ENCODE results near the gene CNTN4.
"Not testable (repeated sequence)": the region's sequence is repeated elsewhere in the genome, so short reads cannot be mapped to it uniquely, and the experiment has no call there.

The CNTN4 gene

DNA sequence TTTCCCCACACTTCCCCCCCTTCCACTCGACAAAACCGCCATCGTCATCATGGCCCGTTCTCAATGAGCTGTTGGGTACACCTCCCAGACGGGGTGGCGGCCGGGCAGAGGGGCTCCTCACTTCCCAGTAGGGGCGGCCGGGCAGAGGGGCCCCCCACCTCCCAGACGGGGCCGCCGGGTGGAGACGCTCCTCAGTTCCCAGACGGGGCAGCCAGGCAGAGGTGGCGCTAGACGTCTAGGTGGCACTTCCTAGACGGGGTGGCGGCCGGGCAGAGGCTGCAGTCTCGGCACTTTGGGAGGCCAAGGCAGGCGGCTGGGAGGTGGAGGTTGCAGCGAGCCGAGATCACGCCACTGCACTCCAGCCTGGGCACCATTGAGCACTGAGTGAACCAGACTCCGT is 818.0 kb downstream of the CNTN4 start:
- DNase-seq (ENCODE audit: low spot score): not testable (repeated sequence)

DNA sequence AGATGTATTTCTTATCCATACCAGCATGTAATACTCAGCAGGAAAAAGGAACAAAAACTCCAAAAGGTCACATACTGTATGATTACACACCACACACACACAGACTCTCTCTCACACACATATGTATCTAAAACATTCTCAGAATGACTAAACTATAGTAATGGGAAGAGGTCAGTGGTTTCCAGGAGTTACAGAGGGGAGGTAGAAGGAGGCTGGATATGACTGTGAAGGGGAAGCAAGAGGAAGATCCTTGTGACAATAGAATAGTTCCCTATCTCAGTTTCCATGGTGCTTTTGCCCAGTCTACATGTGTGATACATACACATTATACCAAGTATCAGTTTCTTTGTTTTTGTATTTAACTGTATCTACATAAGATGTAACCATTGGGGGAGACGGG is 821.4 kb downstream of the CNTN4 start:
- DNase-seq (ENCODE audit: low spot score): peak; percentile 1

DNA sequence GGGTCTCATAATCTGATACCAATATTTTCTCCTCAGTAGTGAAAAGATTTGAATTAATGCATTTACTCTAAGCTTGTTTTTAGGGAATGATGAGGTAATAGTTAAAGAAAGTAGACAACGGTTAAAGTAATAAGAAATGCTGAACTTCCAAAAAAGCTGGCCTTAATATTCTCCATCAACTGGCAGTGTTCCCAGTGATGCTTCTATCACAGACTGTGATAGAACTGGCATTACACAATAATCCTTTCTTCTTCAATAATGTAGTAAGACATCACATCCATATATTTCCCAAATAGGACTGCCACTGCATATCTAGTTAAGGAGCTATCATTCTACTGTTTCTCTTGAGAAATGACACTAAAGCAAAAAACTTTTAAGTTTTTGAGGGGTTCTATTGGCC is 822.8 kb downstream of the CNTN4 start:
- DNase-seq (ENCODE audit: low spot score): no peak

DNA sequence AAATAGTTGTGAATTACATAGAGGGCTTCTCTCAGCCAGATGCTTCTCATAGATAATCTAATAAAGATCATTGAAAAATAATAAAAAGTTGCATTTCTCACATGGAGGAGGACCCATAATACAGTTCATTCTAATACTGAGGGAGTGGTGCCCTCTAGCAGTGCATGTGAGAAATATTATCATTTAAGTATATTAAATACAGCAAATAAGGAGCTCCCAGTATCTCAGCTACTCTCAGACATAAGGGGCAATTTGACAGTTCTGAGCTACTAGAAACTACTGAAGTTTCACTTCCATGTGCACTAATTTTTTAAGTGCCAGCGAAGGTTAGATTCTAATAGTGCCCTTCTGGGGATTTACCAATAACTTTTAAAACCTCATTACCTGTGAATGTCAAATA is 823.2 kb downstream of the CNTN4 start:
- DNase-seq (ENCODE audit: low spot score): peak; percentile 8

DNA sequence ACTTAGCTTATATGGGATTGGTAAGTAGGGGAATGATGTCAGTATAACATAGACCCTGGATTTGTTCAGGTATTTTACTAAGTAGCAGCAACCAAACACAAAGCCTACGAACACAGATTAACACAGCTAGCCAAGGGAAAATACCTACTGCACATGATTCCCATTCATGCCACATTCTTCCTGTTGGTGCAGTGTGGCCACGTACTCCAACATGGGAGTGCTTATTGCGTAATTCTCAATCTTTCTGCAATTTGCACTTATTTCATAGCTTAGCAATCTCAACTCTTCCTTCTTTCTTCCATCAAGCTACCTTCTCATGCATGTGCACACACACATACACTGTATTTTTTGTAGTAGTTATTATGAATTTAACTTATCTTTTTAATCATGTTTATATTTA is 824.7 kb downstream of the CNTN4 start:
- DNase-seq (ENCODE audit: low spot score): no peak

DNA sequence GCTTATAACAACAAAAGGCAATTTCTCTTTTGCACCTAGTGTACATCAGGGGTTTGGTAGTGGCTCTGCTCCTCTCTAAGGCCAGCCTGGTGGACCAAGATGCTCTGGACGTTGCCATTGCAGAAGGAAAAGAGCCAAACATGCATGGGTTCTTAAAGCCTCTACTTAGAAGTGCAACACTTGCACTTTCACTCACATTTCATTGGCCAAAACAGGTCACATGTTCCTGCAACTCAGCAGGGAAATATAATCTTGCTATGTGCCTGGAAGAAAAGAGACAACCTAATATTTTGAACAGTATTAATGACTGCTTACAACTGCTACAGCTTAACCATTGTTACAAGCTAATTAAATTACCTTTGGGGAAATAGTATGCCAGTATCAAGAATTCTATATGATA is 828.6 kb downstream of the CNTN4 start:
- no peak for DNase-seq (ENCODE audit: low spot score)

DNA sequence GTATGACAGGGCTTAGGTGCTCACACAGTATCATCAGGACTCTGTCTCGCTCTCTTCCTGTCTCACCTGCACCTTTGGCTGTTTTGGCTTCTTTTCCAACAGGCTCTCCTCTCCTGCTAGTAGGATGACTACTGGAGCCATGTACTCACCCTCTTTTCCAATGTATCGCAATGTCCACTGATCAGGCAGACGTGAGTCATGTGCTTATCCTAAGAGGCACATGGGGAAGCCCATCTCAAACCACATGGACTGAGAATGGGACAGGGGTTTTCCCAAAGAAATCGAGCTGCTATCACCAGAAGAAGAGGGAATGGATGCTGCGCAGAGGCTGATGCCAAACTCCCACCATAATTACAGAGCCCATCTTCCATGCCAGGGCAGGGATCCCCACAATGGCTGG is 830.9 kb downstream of the CNTN4 start:
- DNase-seq (ENCODE audit: low spot score): no peak

DNA sequence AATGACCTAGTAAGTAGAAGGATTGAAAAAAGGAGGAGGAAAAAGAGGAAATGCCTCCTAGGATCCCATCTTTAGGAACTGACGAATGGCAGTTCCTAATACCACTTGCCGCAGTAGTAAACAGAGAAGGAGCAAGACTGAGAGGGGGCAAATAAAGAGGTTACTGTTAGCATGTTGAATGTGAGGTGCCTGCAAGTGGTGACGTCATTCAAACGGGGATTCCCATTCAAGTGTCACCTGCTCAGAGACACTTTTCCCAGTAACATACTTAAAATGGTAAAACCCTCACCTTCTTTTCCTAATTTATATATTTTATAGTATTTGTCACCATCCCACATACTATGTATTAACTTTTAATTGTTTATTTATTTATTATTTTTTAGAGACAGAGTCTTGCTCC is 832.6 kb downstream of the CNTN4 start:
- no peak for DNase-seq (ENCODE audit: low spot score)

DNA sequence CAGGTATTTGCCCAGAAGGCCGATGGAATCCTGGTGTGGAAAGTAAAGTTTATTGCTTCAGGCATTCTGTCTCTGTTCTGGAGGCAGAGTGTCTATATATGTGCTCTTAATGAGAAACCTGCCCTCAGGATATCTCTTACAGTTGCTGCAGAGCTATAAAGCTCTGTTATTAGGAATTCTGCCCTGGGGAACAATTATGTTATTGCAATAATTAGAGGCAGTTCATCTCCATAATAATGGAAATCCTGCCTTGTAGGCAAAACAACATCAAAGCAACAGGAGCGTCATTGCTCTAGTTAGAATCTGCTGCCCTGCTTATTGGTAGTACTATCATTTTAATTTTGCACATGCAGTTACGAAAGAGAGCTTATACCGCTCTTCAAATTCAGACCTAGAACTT is 835.9 kb downstream of the CNTN4 start:
- DNase-seq (ENCODE audit: low spot score): no peak

DNA sequence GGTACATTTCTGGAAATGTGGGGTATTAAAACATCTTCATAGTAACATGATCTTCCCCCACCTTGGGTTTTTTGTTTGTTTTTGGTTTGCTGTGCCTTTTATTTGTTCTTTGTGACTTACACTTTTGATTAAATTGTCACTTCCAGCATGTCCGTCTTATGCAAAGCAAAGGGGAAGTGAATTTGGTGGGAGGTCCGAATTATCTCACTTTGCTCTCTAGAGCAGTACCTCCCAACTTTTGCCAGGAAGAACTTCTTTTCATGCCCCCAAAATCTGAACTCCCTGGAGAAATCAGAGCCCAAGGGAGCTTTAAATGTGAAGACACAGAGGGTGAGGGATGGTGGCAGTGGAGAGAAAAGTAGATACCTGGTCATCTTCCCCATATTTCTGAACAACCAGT is 838.4 kb downstream of the CNTN4 start:
- no peak for DNase-seq (ENCODE audit: low spot score)

DNA sequence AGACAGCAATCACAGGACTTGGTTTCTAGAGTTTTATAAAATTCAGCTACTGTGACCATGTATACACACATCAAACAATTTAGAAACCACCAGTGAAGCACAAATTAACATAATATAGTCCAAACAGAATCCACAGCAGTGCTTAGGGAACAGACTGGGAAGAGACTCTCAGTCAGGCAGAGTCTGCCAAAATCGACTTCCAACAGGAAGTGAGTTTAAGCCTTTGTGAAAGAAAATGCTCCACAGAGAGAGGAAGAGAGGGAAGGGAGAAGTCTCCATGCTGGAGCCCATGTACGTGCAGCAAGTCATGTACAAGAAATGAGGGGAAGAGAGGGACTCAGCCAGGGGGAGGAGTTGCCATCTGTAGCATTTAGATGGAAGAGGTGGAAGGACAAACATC is 838.9 kb downstream of the CNTN4 start:
- DNase-seq (ENCODE audit: low spot score): no peak

DNA sequence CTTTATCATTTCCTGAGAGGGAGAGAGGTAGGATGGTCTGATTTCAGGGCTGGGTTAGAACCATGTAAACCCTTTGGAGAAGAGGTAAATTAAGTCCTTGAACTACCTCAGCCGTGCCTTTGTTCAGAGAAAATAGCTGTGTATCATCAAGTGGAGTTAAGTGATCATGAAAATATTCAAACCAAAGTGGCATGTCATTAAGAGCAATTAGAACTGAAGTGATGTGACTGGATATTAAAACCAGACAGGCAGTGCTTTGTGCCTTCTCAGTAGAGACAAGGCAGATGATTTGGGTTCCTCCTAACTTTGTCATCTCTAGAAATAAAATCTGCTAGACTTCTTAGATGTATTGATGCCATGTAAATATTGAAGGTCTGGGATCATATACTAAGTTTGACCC is 840.0 kb downstream of the CNTN4 start:
- DNase-seq (ENCODE audit: low spot score): no peak

DNA sequence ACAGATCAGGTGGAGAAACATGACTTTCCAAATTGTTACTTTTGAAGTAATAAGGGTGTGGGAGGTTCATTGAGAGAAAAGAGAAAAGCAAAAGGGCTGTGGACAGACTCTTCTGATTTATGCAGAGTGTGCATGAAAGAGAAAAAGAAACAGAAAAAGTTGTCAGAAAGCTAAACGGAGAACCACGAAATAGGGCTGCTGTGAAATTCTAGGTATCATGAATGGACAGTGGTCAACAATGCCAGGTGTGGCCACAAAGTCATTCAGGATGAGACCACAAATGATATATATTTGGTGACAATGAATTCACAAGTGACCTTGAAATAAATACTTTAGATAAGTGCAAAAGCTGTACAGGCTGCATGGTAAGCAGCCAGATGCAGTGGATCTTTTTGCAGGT is 841.4 kb downstream of the CNTN4 start:
- no peak for DNase-seq (ENCODE audit: low spot score)

DNA sequence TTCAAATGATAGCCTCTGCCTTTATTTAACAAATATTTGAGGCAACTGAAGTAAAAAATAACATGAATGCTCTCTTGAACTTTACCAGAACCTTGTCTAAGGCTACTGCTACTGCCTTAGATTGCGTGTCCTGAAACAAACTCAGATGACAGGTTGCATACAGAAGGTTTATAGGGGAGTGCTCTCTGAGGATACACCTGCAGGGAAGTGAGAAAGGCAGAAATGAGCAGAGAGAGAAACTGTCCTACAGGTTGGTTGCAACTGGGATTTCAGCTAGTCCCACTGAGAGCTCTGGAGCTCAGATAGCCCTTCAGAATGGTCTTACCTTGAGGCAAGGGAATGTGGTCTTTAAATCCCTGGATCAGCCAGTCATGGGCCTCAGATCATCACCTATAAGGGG is 846.0 kb downstream of the CNTN4 start:
- DNase-seq (ENCODE audit: low spot score): no peak

DNA sequence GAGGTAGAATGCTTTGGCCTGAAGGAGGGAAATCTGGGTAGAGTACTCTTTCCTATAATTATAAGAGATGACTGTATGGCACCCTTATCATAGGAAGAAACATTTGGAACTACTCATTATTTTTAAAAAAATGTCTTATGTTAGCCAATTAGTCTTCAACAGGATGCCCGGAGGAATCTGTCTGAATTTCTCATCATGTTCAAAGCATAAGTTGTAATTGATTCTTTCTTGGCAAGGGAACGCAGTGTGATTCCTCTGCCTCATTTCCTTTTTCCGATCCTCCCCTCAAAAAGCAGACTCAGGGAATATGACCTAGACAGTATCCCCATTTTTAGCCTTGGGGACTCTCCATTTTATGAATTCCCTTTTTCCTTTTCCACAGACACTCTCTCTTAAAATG is 846.5 kb downstream of the CNTN4 start:
- no peak for DNase-seq (ENCODE audit: low spot score)

DNA sequence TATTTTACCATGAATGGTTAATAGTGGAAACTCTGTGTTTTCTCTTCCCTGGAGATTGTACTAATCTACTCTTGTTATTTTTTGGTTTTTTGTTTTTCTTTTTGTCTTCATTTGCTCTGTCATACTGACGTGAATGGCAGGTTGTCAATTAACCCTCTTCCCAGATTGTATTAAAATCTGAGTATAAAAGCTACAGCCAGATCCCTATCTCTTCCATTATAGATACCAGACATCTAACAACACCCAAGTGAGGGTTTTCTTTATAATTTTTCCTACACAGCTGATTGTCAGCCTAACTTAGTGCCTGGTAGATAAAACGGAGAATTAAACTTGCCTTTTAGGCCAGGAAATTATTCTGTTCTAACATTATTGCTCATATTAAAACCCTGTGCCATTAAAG is 848.9 kb downstream of the CNTN4 start:
- DNase-seq (ENCODE audit: low spot score): no peak

DNA sequence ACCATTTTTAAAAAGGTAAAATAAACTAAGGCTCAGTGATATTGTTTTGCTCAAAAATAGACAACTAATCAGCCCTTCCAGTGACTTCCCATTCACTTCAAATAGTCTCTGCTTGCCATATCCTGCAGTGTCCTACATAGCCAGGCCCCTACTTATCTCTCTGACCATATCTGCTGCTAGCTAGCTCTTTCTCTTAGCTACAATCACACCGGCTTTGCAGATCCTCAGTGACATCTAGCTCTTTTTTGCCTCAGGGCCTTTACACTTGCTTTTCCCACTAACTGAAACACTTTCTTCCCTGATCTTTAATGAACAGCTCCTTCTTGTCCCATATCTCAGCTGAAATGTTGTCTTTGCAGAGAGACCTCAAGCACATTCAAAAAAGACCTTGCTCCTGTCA is 850.2 kb downstream of the CNTN4 start:
- DNase-seq (ENCODE audit: low spot score): no peak

DNA sequence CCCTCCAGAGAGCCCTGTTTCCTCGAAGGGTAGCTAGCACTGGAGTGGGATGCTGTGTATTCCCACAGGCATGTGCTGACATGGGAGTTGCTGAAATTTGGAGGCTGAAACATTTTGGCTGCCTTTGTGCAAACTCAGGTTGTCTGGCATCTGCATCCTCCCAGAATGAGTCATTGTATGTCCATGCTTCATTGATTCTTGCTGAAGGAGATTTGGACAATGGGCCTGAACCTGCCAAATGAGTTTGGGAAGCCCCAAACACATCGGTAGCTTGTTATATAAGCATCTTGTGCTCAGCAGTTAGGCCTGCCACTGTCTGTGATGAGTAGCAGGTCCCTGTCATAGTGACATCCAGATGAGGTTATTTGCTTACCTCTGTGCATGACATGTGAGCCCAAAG is 851.5 kb downstream of the CNTN4 start:
- no peak for DNase-seq (ENCODE audit: low spot score)

DNA sequence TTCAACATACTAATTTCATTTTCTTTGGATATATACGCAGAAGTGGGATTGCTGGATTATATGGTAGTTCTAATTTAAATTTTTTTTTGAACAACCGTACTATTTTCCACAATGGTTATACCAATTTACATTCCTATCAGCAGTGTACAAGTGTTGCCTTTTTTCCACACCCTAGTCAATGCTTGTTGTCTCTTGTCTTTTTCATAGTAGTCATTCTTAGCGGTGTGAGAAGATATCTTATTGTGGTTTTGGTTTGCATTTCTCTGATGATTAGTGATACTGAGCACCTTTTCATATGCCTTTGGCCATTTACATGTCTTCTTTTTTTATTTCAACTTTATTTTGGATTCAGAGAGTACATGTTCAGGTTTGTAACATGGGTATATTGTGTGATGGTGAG is 858.4 kb downstream of the CNTN4 start:
- DNase-seq (ENCODE audit: low spot score): no peak

DNA sequence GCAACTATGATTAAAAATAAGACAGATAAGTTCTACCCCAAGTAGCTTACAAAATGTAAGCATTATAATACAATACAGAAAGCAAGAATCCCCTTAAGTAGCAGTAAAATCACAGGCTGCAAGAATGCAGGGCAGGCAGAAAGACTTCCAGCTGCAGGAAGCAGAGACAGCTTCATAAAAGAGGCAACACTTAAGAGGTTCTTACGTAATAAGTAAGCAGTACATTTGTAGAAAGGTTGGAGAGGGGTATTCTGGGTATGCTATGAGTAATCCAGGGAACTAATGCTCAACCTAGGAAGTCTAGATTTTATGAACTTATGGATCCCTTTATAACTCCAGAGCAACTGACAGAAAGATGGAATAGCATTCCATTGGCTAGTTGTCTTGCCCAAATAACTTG is 859.9 kb downstream of the CNTN4 start:
- DNase-seq (ENCODE audit: low spot score): no peak

DNA sequence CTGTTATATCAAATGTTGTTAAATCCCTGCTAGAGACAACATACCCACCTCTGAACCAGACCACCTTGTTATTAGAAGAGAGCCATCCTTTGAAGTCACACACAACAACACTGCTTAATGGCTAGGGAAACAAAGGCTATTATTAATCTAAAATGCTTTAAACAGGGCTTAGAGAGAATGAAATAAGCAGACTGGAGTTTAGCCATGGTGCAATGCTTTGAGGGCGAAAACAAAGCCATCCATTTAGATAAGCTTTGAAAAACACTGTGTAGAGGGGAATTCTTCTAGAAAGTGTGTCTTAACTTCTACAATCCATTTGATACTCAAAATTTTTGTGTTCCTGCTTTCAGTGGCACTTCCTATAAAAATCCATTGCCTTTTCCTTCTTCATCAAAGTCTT is 862.9 kb downstream of the CNTN4 start:
- no peak for DNase-seq (ENCODE audit: low spot score)

DNA sequence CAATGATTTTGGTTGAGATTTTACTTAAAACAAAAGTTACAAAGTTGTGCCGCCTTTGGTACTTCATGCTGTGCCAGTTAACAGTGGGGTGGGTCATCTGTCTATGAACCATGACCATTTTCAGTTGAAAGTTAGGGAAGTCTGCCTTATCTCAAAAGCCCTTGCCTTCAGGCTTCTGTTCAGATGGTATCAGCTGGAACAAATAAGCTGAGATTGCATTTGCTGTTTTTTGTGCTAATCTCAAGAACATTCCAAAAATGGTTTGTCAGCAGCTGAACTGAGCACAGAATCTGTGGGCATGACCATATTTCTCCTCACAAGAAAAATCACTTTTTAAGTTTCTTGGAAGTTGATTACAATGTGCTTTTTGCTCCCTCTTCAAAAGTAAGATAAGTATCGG is 869.2 kb downstream of the CNTN4 start:
- DNase-seq (ENCODE audit: low spot score): no peak

DNA sequence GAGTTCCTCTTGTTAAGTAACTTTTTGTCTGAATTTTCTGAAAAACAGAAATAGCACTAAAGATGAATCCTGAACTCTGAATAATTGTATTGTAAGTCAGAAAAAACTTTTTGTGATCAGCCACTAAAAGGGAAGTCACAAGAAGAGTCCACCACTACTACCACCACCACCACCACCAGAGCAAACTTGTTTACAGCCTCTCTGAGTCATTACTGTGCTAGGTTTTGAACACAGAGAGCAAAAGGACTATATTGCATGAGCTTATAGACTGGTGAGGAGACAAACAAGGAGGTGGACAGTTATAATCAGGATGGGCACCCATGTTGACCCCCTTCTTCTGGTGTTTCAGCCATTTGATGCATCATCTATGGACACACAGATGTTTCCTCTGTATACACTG is 869.8 kb downstream of the CNTN4 start:
- DNase-seq (ENCODE audit: low spot score): no peak

DNA sequence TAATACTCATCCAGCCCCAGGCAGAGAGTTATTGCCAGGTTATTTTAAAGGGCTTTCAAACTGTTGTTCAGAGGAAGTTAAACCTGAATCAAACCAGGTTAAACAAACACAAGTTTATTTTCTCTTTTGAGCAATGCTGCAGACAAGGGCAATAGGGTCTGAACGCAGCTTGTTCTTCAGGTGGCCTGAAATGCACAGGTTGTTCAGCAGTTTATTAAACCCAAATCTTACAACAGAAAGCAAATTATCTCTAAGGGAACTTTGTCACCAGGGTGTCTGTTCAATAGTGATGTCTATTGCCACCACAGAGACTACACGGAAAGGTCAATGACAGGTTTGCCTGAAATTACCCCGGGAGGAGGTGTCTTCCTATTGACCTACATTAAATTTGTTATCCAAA is 877.5 kb downstream of the CNTN4 start:
- no peak for DNase-seq (ENCODE audit: low spot score)

DNA sequence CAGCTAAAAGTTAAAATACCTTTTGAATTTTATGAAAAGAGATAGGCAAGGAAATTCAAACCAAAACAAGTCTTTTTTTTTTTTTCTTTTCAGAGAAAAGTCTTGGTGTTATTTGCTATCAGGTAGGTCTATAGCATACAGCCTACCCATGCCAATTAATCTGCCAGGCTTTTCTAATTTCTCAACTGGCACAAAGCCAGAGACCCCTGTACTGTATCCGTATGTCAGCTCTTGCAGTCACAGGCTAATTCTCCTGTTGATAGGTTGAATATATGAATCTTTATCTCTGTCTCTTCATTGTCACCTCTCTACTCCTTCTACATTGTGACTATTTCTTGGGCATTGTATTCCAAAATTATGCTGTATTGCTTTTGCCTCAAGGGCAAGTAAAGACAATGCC is 878.1 kb downstream of the CNTN4 start:
- DNase-seq (ENCODE audit: low spot score): no peak

Data from activated CD4-positive, alpha-beta T cell treated with anti-CD3 and anti-CD28 coated beads, Interleukin-2, Interleukin-4, amounts not matched to agents 100 ng/mL and 50 ng/mL, durations not matched to agents 16 hours and 8 hours (primary cell).